Subcutaneous abdominal adipose tissue (tissue), 5 donors: Measurements from ENCODE around the gene RPUSD2.

Experiments used
- H3K27ac ChIP-seq: one replicate; pipeline ENCODE4 v1.7.0; 2013; ENCODE audit warnings: low read depth, mild to moderate bottlenecking, inconsistent platforms, low read length, moderate library complexity
- H3K27me3 ChIP-seq, 5 donors: one replicate each; pipeline ENCODE4 v1.7.0; 2013; ENCODE audit warnings: low read length in 5 of 5, inconsistent platforms in 1 of 5; ENCODE audit not compliant: control insufficient read depth in 5 of 5, insufficient read depth in 4 of 5
- H3K36me3 ChIP-seq, 5 donors: one replicate each; pipeline ENCODE4 v1.7.0; 2013; ENCODE audit warnings: low read length in 5 of 5; ENCODE audit not compliant: control insufficient read depth in 5 of 5, insufficient read depth in 5 of 5
- H3K4me1 ChIP-seq, 5 donors: one replicate each; pipeline ENCODE4 v1.7.0; 2013; ENCODE audit warnings: low read length in 5 of 5, mild to moderate bottlenecking in 3 of 5, moderate library complexity in 1 of 5; ENCODE audit not compliant: control insufficient read depth in 5 of 5, insufficient read depth in 5 of 5
- H3K4me3 ChIP-seq, 5 donors: one replicate each; pipeline ENCODE4 v1.7.0; 2013; ENCODE audit warnings: low read length in 5 of 5, low read depth in 1 of 5
- H3K9ac ChIP-seq, 5 donors: one replicate each; pipeline ENCODE4 v1.7.0; 2013; ENCODE audit warnings: low read length in 5 of 5, mild to moderate bottlenecking in 4 of 5, moderate library complexity in 3 of 5
- H3K9me3 ChIP-seq, 5 donors: one replicate each; pipeline ENCODE4 v1.7.0; 2013; ENCODE audit warnings: low read length in 5 of 5; ENCODE audit not compliant: control insufficient read depth in 5 of 5
- donor health status: healthy.
- donor health status: healthy.
- donor health status: healthy.
- donor health status: healthy.
- donor health status: healthy.

RPUSD2 gene, protein sequence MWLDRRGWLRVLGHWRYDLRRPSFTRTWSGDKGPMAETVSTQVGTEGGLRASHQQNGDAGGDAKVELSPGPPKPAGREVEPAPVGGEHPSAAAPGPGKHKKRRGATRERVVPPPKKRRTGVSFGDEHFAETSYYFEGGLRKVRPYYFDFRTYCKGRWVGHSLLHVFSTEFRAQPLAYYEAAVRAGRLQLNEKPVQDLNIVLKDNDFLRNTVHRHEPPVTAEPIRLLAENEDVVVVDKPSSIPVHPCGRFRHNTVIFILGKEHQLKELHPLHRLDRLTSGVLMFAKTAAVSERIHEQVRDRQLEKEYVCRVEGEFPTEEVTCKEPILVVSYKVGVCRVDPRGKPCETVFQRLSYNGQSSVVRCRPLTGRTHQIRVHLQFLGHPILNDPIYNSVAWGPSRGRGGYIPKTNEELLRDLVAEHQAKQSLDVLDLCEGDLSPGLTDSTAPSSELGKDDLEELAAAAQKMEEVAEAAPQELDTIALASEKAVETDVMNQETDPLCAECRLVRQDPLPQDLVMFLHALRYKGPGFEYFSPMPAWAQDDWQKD

DNA sequence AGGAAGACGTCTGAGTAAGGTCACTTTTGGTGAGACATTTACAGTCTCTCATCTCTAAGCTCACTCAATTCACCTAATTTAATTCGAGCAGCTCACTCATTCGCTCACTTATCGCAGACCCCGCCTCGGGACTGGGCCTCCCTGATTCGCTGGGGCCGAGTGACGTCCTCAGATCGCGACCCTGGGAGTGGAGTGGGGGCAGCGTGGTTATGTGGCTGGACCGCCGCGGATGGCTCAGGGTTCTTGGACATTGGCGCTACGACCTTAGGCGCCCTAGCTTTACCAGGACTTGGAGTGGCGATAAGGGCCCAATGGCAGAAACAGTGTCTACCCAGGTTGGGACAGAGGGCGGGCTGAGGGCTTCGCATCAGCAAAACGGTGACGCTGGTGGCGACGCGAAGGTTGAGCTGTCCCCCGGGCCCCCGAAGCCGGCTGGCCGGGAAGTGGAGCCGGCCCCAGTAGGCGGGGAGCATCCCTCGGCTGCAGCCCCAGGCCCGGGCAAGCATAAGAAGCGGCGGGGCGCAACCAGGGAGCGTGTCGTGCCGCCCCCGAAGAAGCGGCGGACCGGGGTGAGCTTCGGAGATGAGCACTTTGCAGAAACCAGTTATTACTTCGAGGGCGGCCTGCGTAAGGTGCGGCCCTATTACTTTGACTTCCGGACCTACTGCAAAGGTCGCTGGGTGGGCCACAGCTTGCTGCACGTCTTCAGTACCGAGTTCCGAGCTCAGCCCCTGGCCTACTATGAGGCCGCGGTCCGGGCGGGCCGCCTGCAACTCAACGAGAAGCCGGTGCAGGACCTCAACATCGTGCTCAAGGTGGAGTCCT lies at the start of gene RPUSD2:
Gene RPUSD2 (plus strand): TSS at position 171 of the 825 bp plus-strand sequence. CDS start 39 bp downstream, at position 210.
- Histone ChIP-seq H3K27ac (peak within 1 kb of the TSS; percentile 77), H3K9ac (peak within 1 kb of the TSS; percentile 65 to 84 (median 78)), H3K9me3 (no peaks in the 10 kb centered on the region), H3K27me3 (peaks cover 0 to 3% (median 0%) of the 10 kb centered on the region in 5 donors), H3K36me3 (peaks cover 2 to 27% (median 20%) of the 10 kb centered on the region in 5 donors), H3K4me1 (peaks cover 5 to 32% (median 27%) of the 10 kb centered on the region in 5 donors), H3K4me3 (peak within 1 kb of the TSS; percentile 88 to 98 (median 92))

DNA sequence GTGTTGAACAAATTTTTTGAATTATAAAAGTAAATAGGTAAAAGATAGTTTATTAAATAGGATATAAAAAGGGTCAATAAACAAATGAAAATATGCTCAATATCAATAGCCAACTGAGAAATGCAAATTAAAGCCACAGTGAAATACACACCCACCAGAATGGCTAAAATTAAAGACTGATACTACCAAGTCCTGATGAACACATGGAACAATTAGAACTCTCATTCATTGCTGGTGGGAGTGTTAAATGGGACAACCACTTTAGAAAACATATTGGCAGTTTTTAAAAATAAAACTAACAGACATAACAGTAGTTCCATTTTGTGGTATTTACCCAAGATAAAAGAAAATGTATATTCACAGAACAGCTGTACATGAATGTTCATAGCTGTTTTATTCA lies 45.5 kb upstream of the RPUSD2 start:
- H3K4me3 ChIP-seq = no peak overlapping the region
- H3K4me1 ChIP-seq = peaks cover 0 to 5% (median 5%) of the 10 kb centered on the region in 5 donors
- H3K27me3 ChIP-seq = no peaks in the 10 kb centered on the region

DNA sequence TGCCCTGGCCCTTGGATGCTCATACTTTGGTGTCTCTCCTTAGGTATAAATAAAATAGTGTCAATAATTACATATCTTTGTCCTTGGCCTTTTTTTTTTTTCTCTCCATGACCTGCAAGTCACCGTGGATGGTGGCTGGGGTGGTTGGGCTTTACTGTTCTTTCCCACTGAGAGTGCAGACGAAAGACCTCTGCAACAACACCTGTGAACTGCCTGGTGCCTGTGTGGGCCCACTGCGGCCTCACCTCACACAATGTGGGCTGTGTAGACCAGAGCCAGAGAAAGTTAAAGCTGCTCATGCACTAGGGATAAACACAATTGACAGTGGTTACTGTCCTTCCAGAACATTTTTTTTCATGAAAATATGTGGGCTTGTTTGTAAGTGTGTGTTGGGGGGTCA lies 43.2 kb upstream of the RPUSD2 start:
- no peaks in the 10 kb centered on the region for H3K27me3 ChIP-seq

More for the DNA sequence above, 45.5 kb upstream of the RPUSD2 start:
- no peaks in the 10 kb centered on the region for H3K36me3 ChIP-seq
- no peak overlapping the region for H3K27ac ChIP-seq
- no peaks in the 10 kb centered on the region for H3K9me3 ChIP-seq
- H3K9ac ChIP-seq = no peak overlapping the region

DNA sequence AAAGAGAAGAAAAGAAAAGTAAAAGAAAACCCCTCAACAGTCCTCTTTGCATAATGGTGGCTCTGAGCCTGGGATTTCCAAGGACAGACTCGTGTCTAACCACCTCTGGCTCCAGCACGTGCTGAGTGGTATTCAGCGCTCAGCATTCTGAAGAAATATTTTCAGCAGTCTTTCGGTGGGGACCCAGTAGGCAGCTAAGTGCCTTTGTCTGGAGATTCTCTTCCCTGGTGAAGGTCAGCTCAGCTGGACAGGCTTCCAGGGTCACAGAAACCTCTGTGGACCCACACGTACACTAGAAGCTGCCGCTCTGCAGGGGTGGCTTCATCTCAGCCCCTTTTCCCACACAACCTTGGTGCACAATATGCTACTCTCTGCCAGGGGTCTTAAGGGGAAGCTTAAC lies 40.3 kb upstream of the RPUSD2 start:
- no peak overlapping the region for H3K27ac ChIP-seq
- H3K36me3 ChIP-seq = no peaks in the 10 kb centered on the region
- H3K9me3 ChIP-seq = no peaks in the 10 kb centered on the region
- no peak overlapping the region for H3K9ac ChIP-seq
- H3K4me3 ChIP-seq = no peak overlapping the region
- H3K27me3 ChIP-seq = no peaks in the 10 kb centered on the region
- H3K4me1 ChIP-seq = peaks cover 0 to 2% (median 0%) of the 10 kb centered on the region in 5 donors

More for the DNA sequence above, 43.2 kb upstream of the RPUSD2 start:
- H3K9ac ChIP-seq = no peak overlapping the region
- H3K27ac ChIP-seq = no peak overlapping the region
- no peaks in the 10 kb centered on the region for H3K36me3 ChIP-seq
- no peaks in the 10 kb centered on the region for H3K9me3 ChIP-seq
- no peak overlapping the region for H3K4me3 ChIP-seq
- H3K4me1 ChIP-seq = no peaks in the 10 kb centered on the region

DNA sequence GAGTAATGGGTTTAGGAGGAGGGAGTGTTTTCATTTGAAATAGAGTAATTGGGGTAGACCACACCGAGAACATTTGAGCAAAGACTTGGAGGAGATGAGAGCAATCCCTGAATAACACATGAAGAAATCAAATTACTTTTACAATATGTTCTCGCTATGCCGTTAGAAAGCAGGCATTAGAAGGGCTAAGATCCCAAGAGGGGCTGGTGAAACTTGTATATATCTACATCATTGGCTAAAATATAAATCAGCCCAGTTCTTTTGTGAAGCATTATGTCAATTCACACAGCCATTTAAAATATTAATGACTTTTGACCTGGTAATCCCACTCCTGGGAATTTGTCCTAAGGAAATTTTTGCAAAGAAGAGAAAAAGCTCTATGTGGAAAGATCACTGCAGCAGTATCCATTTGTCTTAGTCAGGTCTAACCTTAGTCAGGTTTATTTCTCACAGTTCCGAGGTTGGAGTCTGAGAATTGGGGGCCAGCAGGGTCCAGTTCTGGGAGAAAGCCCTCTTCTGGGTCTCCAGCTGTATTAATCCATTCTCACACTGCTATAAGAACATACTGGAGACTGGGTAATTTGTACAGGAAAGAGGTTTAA lies 35.2 kb upstream of the RPUSD2 start:
- Histone ChIP-seq H3K9me3 (no peaks in the 10 kb centered on the region), H3K4me1 (peaks cover 0 to 5% (median 3%) of the 10 kb centered on the region in 5 donors), H3K36me3 (peaks cover 0 to 22% (median 0%) of the 10 kb centered on the region in 5 donors), H3K27me3 (no peaks in the 10 kb centered on the region), H3K4me3 (no peak overlapping the region), H3K27ac (no peak overlapping the region), H3K9ac (no peak overlapping the region)

DNA sequence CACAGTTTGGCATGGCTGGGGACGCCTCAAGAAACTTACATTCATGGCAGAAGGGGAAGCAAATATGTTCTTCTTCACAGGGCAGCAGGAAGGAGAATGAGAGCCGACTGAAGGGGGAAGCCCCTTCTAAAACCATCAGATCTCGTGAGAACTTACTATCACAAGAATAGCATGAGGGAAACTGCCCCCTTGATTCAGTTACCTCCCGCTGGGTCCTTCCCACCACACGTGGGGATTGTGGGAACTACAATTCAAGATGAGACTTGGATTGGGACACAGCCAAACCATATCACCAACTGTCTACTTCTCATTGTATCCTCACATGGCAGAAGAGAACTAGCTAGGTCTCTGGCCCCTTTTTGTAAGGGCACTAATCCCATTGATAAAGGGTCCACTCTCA lies 34.7 kb upstream of the RPUSD2 start:
- Histone ChIP-seq H3K4me1 (peaks cover 0 to 5% (median 3%) of the 10 kb centered on the region in 5 donors), H3K36me3 (peaks cover 0 to 27% (median 2%) of the 10 kb centered on the region in 5 donors), H3K9ac (no peak overlapping the region), H3K27me3 (no peaks in the 10 kb centered on the region), H3K4me3 (no peak overlapping the region), H3K9me3 (no peaks in the 10 kb centered on the region), H3K27ac (no peak overlapping the region)

DNA sequence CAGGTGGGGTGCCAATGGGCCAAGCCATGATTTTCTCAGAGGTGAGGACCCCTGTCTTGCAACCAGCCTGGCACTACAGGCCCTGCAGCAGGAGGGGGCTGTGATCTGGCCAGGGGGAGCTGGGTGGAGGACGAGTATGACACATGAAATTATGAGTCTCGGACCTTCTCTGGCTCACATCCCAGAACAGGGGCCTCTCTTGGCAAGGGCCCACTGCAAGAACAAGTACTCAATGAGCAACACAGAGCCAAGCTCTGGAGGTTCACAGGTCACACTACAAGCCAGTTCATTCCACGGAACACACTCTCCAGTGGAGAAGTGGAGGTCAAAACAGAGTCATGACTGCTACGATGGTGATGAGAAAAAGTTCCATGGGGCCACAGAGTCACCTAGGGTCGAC lies 32.6 kb upstream of the RPUSD2 start:
- Histone ChIP-seq H3K9ac (no peak overlapping the region), H3K27ac (no peak overlapping the region), H3K36me3 (peaks cover 0 to 32% (median 2%) of the 10 kb centered on the region in 5 donors), H3K27me3 (no peaks in the 10 kb centered on the region), H3K4me3 (no peak overlapping the region), H3K9me3 (no peaks in the 10 kb centered on the region), H3K4me1 (peaks cover 0 to 5% (median 3%) of the 10 kb centered on the region in 5 donors)

DNA sequence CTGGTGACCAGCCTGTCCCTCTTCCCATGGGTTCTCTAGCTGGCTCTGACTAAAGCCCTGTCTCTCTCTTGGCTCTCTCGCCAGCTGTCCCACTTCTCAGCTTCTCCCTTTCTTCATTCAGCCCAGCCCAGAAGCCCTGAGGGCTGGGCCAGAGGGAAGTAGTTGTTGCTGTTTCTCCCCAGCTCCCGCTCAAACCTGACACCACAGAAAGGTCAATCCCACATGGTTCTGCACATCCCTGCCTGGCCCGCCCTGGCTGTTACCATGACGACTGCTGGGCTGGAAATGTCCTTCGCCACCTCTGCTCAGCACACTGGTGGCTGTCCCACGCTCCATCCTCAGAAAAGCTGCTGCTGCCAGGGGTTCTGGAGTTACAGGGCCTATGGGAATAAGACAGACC lies 30.1 kb upstream of the RPUSD2 start:
- H3K36me3 ChIP-seq = peaks cover 0 to 32% (median 2%) of the 10 kb centered on the region in 5 donors
- H3K27ac ChIP-seq = no peak overlapping the region
- no peaks in the 10 kb centered on the region for H3K27me3 ChIP-seq
- no peak overlapping the region for H3K9ac ChIP-seq
- no peaks in the 10 kb centered on the region for H3K9me3 ChIP-seq
- H3K4me1 ChIP-seq = peaks cover 0 to 3% (median 2%) of the 10 kb centered on the region in 5 donors
- H3K4me3 ChIP-seq = no peak overlapping the region

DNA sequence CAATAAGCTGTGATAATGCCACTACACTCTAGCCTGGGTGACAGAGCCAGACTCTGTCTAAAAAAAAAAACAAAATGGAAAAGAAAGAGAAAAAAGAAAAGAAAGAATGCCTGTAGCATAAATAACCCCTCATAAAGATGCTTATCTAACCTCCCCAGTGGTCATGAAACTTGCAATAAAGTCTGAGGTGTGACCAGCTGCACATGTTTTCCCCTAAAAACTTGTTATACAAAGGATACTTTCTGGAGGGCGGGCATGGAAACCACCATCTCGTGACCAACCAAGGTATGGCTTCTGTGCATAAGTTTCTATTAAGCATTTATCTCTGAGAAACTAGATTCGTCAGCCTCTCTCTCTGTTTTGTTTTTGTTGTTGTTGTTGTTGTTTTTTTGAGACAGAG lies 26.0 kb upstream of the RPUSD2 start:
- no peaks in the 10 kb centered on the region for H3K9me3 ChIP-seq
- H3K4me3 ChIP-seq = no peak overlapping the region
- H3K27me3 ChIP-seq = no peaks in the 10 kb centered on the region
- H3K27ac ChIP-seq = no peak overlapping the region
- H3K4me1 ChIP-seq = no peaks in the 10 kb centered on the region
- H3K36me3 ChIP-seq = peaks cover 0 to 26% (median 5%) of the 10 kb centered on the region in 5 donors
- no peak overlapping the region for H3K9ac ChIP-seq
